ENCODE measurements around the gene LMAN1L.

LMAN1L gene

DNA sequence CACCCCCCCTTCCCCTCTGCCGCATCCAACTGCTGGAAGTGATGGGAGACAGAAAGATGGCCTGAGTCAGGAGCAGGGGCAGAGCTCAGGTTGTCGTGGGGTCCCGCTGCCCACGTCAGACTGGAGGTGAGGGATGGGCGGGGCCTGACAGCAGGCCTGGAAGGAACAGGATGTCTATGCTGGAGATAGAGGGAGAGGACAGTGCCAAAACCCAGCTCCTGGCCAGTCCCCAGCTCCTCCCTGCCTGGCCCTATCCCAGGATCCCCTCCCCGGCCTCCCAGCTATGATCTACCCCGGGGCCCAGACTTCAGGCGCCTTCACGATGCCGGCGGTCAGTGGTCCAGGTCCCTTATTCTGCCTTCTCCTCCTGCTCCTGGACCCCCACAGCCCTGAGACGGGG is at the start of gene LMAN1L:
TSS of gene LMAN1L (plus strand) at position 303 of the 400 bp plus-strand sequence. CDS start at position 323, 20 bp downstream.
- DNase-seq (ENCODE audit: low read depth in 2 of 2) = no peak

DNA sequence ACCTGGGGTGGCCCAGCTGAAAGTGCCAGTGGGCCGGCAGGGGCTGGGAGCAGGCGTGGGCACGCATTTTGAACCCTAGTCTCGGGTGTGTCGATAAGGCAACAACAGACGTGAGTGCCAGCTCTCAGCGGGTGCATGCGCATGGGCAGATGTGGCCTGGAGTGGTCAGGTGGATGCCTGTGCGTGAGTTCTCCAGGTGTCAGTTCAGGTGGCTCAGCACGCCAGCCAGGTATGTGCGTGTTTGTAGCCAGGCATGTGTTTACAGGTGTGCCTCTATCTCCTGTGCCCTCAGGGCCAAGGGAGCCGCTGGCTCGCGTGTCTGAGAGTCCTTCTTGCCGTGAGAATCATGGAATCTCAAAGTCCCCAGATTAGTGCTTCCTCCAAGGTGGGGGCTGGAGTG is 49.2 kb upstream of the LMAN1L start:
- DNase-seq (ENCODE audit: low read depth in 2 of 2) = no peak

DNA sequence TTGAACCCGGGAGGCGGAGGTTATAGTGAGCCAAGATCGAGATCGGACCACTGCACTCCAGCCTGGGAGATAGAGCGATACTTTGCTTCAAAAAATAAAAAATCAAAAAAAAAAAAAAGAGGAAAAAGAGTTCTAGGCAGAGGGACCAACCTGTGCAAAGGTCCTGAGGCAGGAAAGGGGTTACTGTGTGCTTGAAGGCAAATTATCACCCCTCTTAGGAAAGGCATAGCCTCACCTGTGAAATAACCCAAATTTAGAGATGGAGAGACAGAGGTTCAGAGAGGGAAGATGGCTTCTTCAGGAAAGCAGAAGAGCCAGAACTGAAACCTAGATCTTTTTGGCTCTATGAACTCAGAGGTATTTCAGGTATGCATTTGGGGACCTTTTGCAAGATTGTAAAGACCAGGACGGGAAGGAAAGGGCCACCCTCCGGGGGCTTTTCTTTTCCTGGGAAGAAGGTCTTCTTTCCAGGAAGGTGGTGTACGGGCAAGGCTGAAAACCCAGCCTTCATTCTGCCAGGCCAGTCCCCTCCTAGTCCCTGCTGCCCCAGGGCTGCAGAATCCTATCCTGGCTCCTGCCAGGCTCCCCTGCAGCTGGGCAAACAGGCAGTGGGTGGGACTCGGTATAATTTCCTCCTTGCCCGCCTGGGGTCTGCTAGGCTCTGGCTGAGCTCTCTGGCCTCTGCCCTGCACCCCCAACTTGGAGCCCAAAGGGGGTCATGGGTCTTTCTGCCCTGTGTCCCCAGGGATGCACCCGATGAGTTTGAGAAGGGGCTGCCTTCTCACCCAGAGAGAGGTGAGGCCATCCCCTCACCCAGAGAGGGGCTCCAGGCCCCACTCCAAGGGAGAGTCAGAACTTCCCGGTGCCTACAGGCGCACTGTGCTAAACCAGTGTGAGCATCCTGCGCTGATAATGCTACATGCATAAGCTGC is 45.2 kb upstream of the LMAN1L start:
- DNase-seq (ENCODE audit: low read depth in 2 of 2) = no peak

DNA sequence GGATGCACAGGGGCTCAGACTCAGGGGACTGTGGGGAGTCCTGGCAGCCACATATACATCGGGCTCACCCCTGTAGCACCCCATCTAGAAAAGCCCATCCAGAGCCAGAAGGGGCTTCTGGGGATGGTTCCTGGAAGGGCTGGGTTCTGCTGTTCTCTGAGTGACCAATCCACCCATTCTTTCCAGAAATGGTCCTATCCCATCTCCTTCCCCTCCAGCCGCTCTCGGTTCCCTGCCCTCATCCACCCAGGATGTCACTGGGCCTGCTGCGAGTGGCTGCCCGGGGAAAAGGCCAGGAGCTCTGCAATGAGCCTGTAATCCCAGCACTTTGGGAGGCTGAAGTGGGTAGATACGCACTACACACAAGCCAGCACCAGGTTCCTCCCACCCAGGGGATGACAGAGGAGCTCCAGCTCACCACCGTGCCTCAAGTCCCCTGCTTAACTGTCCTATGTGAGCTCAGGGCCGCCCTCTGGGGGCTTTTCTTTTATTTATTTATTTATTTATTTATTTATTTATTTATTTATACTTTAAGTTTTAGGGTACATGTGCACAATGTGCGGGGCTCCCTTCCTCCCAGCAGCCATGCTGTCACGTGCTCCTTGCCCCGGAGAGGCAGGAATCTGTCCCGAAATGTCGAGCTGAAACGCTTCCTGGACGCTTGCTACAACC is 44.4 kb upstream of the LMAN1L start:
- no peak for DNase-seq (ENCODE audit: low read depth in 2 of 2)

DNA sequence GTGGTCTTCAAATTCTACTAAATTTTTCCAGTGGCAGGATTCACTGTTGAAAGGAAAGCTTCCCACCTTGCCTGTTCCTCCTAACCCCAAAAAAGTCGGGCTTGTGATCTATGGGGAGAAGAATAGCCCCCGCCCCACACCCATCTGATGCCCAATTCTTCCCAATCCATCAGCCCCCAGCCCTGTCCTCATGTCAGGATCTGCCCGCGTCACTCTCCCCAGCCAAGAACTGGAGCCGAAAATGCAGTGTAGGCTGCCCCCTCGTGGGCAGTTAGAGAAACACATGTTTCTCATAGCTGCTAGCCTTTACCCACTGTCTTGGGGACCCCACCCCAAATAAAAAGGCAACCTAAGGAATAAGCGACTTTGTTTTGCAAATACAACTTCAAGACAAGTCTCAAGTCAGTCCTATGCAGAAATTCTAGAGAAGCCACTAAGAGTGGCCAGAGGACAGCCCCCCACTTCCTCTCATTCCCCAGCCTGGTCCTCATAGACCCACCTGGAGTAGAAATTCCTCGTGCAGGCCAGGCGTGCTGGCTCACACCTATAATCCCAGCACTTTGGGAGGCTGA is 43.8 kb upstream of the LMAN1L start:
- no peak for DNase-seq (ENCODE audit: low read depth in 2 of 2)

DNA sequence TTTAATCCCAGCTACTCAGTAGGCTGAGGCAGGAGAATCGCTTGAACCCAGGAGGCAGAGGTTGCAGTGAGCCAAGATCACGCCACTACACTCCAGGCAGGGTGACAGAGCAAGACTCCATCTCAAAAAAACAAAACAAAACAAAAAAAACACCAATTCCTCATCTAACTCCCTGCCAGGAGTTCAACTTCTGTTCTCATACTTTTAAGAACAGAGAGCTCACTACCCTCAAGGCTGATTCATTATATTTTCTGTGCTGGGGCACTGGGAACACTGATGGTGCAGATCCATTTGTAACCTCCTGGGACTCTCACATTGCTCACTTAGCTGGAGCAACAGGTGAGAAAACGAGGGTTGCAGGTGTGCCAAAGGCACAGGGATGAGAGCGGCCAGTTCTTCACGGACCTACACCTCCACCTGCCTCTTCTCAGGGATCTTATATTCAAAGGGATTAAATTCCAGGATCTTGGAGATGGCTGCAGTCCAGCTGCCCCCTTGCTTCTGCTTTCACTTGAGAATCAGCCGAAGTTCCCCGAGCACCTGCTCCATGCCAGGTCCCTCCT is 43.1 kb upstream of the LMAN1L start:
- no peak for DNase-seq (ENCODE audit: low read depth in 2 of 2)

DNA sequence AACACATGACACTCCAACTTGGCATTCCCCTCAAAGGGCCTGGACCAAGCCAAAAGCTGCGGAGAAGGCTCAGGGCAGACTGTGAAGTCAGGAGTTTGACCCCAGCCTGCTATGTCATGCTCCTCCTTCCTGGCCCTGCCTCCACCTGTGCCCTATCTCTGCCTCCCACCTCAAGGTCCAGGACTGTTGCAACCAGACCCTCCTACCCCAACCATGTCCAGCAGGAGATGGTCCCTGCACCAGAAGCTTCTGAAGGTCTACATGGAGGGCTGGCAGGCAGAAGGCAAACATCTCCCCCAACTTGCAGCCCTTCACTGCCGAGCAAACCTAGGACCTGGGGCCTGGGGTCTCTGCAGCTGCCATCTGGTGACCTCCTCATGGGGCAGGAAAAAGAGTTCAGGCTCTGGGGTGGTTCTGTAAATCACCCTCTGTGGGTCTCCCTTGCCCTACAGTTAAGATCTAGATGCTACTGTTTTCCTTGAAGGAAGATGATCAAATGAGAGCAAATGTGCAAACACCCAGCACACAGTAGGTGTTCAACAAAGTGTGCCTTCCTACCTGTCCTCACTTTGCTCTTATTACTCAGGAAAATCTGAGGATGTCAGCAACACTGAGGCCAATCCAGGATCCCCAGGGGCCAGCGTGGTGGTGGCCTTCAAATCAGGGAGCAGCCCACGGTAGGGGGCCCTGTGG is 42.3 kb upstream of the LMAN1L start:
- DNase-seq (ENCODE audit: low read depth in 2 of 2) = no peak

DNA sequence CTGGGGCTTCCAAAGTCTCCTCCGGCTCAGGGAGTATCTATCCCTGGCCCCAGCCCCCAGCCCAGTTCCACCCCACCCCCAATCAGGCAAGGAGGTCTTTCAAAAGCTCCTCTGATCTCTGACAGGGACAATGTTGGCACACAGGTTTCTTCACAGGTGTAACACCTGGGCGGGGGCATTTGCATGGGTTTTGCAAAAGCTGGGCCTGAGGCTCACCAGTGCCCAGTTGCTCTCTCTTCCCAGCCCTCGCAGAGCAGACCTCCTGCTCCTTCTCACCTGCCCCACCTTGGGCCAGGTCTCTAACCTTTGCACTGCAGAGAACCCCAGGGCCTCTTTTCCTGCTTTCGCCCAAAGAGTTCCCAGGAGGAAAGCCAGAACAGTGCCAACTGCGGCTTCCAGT is 39.3 kb upstream of the LMAN1L start:
- no peak for DNase-seq (ENCODE audit: low read depth in 2 of 2)

DNA sequence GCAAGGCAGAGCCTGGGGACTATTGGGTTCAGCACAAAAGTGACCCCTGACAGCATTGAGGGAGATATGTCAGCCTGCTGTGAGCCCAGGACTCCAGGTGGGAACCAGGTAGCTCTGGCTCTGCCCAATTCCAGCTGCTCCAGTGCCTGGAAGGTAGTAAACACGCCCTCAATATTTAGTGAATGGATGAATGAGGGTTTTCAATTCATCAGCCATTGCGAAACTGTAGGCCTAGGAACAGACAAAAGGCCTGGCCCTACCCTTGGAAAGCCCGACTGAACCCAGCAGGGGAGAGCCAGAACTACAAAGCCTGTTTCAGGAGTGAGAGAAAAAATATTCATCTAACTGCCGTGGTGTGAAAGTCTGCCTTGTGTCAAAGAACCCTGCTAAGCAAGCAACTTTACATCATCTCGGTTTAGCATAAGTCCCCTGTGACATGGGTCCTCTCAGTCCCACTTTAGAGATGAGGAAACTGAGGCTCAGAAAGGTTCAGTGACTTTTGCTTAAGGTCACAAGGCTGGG is 38.8 kb upstream of the LMAN1L start:
- DNase-seq (ENCODE audit: low read depth in 2 of 2) = no peak

DNA sequence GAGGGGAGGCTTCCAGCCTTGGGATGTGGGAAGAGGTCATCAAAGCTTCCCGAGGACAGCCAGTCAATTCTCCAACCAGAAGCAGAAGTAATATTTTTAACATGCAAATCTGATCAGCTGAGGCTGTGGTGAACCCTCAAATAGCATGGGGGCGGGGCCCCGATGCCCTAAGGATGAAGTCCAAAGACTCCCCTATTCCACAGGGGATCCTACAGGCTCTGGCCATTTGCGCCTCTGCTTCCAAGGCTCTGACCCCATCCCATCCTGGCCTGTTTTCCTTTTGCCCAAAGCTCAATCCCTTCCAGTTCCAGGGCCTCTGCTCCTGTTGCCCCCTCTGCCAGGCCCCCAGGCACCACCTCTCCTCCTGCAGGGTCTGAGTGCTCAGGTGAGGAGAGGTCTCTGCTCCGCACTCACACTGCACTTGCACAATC is 37.5 kb upstream of the LMAN1L start:
- DNase-seq (ENCODE audit: low read depth in 2 of 2) = no peak

DNA sequence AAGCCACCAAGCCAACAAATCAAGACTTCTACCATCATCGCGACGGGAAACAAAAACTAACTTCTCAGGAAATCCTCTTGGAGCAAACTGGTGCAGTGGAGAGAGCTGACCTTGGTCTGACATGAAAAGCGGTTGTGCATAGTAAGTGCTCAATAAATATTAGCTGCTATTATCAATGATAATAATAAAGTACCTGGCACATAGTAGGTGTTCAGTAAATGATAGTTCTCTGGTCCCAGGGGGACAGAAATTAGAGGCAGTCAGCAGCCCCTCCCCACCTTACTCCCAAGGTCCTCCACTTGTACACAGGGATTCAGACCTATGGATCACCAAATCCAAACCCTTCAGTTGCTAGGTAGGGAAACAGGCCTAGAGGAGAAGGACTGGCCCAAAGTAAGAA is 36.7 kb upstream of the LMAN1L start:
- DNase-seq (ENCODE audit: low read depth in 2 of 2) = no peak

DNA sequence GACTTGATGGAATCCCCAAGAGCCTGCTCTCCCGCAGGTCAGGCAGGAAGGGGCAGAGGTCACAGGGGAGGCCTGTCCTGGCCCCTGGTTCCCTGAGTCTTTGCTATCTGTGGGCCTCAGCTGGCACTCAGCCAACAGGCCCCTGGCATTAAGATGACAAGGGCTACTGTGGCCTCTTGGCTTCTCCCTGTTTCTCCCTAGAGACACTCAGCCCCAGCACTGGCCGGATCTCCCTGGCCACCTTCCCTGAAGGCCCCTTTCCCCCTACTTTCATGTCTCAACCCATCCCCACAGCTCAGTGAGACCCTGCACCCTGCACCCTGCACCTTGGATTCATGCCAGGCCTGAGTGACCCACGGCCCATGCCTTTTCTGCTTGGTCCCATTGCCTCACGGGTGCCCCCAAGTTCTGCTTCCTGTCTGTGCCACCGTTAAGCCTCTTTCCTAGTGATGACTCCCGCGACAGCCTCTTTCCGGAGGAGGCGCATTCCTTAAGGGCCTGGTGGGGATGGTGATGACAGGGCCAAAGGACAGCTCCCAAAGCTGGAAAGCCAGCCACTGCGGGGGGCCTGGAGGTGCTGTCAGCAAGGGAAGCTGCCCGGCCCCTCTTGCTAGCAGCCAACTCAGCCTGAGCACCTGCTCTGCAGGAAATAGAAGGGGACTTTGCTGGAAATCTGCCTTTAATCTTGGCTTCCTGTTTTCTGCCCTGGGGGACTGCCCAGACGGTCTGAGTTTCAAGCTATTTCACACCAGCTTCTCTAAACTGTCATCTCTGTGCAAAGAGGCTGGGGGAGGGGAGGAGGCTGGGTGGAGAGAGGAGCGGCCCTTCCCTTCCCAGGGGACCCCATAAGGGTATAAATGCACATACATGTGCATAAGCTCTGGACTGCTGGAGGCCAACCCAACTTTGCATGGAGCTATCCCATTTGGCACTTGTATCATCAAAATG is 35.5 kb upstream of the LMAN1L start:
- no peak for DNase-seq (ENCODE audit: low read depth in 2 of 2)

DNA sequence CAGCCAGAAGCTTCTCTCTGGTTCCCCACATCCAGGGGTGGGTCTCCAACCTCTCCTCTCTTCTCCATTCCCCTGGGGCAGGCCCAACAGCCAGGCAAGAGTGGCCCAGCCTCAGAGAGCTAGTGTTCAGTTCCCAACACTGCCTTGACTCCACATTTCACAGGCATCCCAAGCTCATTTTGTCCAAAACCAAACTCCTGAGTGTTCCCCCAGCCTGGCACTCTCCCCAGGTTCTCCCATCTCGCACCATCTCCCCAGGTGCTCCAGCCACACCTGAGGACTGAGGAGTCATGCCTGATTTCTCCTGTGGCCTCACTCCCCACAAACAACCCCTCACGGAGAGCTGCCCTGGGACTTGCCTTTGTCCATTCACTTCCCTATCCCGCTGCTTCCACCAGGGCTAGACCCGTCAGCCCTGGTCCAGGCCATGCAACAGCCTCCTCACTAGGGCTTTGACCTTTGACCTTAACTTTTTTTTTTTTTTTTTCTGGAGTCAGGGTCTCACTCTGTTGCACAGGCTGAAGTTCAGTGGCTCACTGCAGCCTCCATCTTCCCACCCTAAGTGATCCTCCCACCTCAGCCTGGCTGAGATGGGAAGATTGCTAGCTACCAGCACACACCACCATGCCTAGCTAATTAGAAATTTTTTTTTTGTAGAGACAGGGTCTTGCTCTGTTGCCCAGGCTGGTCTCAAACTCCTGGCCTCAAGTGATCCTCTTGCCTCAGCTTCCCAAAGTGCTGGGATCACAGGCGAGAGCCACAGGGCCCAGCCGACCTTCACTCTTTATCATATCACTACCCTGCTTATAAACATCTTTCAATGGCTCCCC is 34.7 kb upstream of the LMAN1L start:
- no peak for DNase-seq (ENCODE audit: low read depth in 2 of 2)

DNA sequence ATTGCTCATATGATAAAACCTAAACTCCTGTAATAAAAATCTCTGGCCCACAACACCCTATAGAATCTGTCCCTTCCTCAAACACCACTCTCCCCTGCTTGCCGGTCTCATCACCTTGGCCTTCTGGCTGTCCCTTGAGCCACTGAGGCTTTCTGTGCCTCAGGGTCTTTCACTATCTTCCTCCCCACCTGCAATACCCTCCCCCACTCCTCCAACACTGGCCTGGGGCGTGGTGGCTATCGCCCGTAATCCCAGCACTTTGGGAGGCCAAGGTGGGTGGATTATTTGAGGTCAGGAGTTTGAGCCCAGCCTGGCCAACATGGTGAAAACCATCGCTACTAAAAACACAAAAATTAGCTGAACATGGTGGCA is 34.0 kb upstream of the LMAN1L start:
- DNase-seq (ENCODE audit: low read depth in 2 of 2) = no peak

DNA sequence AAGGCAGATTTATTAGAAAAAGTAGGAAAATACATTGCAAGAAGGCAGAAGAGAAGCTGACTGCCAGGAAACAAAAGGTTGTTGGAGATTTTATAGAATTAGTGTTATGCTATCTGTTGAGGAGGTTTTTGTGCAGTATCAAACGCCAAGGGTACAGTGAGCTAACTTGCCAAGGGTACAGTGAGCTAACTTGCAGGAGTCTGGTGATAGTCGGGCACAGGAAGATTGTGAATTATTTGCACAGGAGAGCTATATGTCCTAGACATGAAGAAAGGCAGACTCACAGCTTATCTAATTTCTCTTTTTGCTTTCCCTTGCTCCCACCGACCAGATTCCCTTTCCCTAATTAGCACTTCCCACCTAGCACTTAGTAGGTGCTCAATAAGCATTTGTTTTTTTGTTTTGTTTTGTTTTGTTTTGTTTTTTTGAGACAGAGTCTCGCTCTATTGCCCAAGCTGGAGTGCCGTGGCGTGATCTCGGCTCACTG is 33.4 kb upstream of the LMAN1L start:
- no peak for DNase-seq (ENCODE audit: low read depth in 2 of 2)

DNA sequence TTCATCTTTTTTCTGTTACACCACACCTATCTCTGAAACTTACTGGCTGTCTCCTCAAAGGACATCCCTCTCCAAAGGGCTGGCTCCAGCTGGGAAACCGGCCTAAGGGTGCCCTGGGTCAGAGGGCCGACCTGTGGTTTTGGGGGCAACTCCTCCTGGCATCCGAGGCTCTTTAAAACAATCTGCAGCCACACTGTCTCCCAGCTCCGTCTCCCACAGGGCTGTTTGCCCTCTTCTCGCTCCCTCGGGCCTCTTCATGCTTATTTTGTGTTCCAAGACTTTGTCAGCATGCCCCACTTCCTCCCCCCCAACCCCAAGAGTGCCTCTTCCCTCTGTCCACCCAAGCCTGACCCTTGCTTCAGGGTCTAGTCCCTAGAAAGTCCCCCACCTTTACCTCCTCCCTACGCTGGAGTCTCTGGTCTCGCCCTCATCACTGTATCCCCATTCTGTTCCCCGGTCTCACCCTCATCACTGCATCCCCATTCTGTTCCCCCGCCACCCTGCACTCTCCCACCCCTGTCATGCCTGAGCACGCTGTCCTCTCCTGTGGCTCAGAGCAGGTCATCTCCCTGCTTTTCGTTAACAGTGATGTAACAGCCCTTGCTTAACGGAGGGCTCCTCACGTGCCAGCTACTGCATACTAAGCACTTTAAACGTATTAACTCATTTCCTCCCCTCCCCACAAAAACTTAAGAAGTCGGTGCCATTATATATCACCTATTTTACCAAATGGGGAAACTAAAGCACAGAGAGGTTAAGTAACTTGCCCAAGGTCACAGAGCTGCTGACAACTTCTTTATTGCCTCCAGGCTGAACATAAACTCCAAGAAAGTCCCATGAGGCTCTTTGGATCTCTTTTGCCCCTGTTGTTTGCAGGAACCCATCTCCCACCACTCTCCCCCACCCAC is 31.9 kb upstream of the LMAN1L start:
- no peak for DNase-seq (ENCODE audit: low read depth in 2 of 2)

DNA sequence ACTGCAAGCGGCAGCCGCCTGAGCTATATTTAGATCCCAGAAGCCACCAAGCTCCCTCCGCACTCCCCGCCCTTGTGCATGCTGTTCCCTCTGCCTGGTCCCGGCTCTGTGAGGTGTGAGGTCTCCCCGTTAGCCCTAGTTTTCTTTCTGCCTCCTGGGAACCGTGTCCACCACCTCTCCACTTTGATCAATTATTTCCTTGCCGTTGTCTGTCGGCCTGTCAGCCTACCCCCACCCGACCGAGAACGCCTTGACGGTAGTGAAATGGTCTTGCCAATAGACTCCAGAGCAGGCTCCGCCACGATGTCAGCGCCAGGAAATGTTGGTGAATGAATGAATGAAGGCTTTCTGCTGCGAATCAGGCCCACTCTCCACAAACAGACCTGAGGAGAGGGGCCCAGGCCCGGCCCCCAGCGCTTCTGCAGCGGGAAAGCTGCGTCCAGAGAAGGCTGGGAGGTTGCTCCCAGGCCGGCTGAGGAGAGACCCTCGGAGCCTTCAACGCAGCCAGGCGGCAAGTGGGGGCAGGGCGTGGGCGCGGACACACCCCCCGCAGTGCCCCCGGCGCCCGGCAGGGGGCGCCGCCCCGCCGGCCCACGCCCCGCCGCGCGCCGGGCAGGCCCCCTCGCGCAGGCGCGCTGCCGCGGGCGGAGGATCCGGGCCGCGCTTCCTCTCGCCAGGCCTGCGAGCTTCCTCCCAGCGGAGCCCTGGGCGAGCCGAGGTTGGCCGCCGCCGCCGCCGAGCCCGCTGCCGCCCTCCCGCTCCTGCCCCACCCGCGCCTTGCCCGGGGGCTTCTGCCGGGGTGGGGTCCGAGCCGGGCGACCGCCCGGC is 31.0 kb upstream of the LMAN1L start, which contains the start of gene CSK:
TSS of gene CSK (plus strand) at position 650 of the 828 bp plus-strand sequence. CDS start 16,218 bp downstream, outside the sequence.
- DNase-seq (ENCODE audit: low read depth in 2 of 2) = peak in 1 of 2 donors; percentile 72

All from stimulated activated CD8-positive, alpha-beta memory T cell treated with anti-CD3 and anti-CD28 coated beads, Interleukin-15, amount 100 ng/mL, for 48 hours (primary cell).